Suppressor macrophage treated with lipopolysaccharide for 1 hour (primary cell): ENCODE measurements around the gene CCNY.

Source experiments
- DNase-seq, 3 donors: peaks; one replicate each; pipeline ENCODE4 v3.0.0-alpha.2; 2020 to 2022

The CCNY gene

DNA sequence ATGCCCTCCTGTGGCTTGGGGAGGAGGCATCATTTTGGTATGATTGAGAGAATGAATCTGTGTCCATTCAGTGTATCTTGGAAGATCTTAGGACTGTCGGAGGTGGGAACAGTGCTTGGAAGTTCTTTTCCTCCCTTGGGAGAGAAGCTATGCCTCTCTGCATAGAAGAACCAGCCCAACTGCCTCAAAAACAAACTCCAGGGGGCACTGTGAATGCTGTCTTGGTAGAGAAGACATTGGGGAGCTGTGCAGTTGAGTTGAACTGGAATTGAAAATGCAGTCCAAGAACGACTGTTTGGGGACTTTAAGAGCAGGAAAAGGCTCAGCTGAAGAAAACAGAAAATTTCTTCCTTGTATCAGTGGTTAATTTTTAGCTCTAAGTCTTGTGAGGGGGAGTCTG lies 263.9 kb downstream of the CCNY start:
- no peak for DNase-seq

DNA sequence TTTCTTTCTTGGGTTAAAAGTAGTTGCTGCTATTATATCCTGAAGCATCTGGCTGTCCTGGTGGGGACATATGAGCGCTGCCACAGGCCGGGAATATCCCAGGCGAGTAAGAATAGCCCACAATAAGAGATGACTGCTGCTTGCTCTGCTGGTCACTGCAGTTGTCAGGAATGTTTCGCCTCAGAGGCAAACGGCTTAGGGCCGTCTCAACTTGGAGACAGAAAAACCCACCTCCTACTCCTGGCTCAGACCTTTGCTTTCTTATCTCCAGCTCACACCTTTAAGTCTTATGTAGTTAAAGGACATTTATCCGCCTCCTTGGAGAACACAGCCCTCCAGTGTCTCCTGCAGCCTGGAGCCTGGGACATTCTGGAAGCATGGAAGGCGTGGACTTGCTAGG lies 268.9 kb downstream of the CCNY start, which contains the start of gene GJD4:
Gene GJD4 (plus strand): TSS at position 151 of the 400 bp plus-strand sequence. CDS start 227 bp downstream, at position 378.
- no peak for DNase-seq

DNA sequence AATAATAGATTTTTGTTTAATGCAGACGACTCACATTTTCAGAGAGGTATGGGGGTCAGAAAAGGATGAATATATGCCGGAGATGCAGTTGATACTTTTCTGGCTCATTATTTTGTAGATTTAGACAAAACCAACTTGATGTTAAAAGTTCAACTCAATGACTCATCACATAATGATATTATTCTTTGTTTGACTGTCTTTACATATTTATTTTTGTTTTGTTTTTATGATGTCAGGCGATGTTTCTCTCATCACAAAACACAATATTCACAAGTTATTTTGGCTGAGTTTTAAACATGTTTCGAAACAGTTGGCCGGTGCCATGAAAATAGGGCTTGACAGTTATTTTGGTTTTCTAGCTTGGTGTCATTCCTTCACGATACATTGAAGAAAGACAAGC lies 270.1 kb downstream of the CCNY start:
- no peak for DNase-seq

DNA sequence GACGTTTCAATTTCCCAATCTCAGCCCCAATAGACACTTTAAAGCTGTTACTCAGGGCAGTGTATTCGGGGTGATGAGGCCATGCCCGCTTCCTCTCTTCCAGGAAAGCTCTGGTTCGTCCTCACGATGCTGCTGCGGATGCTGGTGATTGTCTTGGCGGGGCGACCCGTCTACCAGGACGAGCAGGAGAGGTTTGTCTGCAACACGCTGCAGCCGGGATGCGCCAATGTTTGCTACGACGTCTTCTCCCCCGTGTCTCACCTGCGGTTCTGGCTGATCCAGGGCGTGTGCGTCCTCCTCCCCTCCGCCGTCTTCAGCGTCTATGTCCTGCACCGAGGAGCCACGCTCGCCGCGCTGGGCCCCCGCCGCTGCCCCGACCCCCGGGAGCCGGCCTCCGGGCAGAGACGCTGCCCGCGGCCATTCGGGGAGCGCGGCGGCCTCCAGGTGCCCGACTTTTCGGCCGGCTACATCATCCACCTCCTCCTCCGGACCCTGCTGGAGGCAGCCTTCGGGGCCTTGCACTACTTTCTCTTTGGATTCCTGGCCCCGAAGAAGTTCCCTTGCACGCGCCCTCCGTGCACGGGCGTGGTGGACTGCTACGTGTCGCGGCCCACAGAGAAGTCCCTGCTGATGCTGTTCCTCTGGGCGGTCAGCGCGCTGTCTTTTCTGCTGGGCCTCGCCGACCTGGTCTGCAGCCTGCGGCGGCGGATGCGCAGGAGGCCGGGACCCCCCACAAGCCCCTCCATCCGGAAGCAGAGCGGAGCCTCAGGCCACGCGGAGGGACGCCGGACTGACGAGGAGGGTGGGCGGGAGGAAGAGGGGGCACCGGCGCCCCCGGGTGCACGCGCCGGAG lies 271.4 kb downstream of the CCNY start:
- DNase-seq = peak in 2 of 3 donors; percentile 14 to 21

DNA sequence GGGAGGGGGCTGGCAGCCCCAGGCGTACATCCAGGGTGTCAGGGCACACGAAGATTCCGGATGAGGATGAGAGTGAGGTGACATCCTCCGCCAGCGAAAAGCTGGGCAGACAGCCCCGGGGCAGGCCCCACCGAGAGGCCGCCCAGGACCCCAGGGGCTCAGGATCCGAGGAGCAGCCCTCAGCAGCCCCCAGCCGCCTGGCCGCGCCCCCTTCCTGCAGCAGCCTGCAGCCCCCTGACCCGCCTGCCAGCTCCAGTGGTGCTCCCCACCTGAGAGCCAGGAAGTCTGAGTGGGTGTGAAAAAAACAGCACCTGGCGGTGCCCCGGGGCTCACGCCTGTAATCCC lies 272.0 kb downstream of the CCNY start:
- DNase-seq = no peak

DNA sequence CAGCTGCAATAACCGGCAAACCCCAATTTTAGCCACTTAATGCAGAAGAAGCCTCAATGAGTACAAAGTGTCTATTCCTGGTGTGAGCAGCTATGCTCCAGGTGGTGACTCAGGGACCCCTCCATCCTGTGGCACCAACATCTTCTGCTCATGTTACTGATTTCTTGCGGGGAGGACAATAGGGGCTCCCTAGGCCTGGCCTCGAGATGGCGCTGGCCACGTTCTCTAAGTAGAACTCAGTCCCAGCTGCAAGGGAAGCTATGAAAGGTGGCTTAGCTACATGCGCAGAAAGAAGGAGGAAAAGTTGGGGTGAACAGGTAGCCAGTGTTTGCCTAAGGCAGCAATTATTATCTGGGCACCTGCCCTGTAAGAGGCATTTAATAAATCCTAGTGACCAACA lies 275.4 kb downstream of the CCNY start:
- no peak for DNase-seq

DNA sequence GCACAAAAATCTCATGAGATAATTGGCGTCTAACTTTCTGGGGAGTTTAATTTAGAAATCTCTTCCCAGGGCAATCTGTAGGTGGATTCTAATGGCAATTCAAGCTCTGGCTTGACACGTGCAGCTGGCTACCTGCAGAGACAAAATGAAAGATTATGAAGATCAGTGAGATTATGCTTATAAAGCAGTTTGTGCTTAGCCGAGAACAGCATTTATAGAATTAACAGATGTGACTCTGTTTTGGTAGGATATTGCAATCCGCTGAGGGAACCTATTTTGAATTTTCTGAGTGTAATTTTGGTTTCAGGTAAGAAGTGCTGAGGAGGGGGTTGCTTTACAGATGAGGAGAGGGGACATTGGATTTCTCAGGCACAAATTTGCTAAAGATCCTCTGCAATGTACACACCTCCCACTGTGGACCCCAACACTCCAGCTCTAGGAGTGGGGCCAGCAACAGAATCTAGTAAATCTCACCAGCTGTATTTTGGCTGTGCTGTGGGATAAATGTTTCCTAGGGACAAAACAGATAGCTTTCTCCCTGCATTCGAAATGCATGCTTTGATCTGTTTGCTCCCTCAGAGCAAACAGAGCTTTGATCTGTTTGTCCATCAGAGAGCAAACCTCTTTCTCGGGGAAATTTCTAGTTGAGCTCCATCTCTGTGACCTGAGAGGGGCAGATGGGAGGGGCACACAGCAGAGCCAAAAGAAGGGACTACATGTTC lies 276.2 kb downstream of the CCNY start:
- no peak for DNase-seq

DNA sequence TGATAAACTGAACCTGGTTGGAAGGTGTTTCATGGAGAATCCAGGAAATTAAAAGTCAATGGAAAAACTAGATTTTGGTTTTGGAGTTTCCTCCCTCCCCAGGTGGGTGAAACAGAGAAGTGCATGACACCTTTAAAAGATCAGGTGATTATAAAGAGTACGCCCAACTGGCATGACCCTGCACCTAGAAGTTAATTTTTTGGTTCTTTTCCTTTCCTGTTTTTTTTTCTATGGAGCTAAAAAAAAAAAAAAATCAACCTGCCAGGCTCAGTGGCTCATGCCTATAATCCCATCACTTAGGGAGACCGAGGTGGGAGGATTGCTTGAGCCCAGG lies 276.8 kb downstream of the CCNY start:
- DNase-seq = no peak

DNA sequence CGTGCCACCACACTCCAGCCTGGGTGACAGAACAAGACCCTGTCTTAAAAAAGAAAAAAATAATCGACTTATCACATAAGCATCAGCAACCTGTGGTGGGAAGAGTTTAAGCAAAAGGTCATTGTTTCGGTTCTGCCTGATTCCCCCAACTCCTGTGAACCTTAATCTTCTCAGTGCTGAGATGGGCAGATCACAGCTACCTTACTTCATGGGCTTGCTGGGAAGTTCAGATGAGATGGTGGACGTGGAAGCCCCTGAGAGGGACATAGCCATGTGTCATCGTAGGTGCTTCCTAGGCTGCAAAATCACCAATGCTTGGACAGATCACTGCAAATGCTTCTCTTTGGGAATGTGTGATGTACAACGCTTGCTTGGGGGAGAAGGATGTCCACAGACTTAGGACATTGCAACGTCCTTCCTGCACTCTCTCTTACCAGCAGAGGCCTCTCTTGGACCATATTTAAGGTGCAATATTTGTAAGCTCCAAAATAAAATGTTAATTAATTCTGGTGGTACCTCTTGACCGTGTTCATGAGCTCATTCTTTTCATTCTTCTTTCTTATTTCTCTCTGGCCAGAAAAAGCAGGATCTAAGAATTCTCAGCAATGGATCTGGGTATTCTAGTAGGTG lies 277.4 kb downstream of the CCNY start:
- DNase-seq = no peak

DNA sequence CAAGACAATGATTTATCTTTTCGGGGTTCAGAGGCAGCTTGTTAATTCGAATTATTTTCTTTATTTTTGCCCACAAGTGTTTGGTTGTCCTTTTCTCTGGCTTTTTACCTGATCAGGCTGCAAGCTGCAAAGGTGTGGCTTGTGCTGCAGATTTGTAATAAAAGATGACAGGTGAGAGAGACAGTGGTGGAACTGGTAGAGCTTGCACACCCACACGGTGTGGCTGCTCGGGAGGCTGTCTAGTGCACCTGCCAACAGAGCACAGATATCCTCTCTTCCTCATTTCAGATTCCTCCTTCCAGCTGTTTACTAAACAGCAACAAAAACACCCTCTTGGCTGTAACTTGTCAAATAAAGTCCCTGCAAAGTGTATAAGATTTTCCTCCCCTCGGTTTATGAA lies 278.0 kb downstream of the CCNY start:
- DNase-seq = no peak
